ENCODE results near the gene BABAM2. TPM values are rescaled to one million over a fixed set of nuclear protein-coding genes. Genes with fewer than 3 reads are reported as not detected.

BABAM2 gene
- total and polyA plus RNA-seq, 9 of the 15 experiments (the other 6 are each of a cell fraction or from before 2014, with no cell fraction given): 10.9 to 37.4 (median 25.6) TPM

DNA sequence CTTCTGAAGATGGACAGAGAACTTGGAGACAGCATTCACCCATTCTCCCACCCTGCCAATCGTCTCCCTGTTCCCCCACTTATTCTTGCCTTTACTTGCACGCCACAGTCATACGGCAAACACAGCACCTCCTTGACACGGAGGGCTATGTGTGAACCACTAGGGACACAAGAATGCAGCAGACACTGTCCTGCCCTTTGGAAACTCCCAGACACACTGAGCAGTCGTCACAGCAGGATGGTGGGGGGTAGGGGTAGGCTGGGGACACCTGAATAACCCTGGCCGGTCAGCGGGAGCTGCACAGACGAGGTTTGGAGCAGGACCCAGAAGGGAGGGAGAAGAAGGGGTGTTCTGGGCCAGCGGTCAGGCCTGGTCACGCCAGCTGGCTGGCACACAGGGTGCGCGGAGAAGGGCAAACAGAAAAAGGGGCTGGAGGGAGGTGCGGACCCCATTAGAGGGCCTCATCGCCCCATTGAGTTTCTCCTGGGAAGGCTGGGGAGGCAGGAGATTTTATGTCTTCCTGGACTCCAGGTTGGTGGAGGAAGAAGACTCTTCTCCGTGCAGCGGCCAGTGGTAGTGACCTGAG is 462.2 kb downstream of the BABAM2 start:
- BruUV-seq (replicated peaks): no TSS peak
- Histone ChIP-seq H3K9ac (ENCODE audit: insufficient read depth in 1 of 2, low read depth in 2 of 2, low read length in 2 of 2) (peak overlapping the region in 1 of 2 experiments; percentile 65; a peak in 1 of 4 replicates), H3K27ac (ENCODE audit: extremely low read depth, low read depth, low read length) (no peak overlapping the region), H3K36me3 (ENCODE audit: control insufficient read depth, insufficient read depth, low read length) (no peaks in the 10 kb centered on the region), H3K4me2 (ENCODE audit: insufficient read depth, low read length) (no peak overlapping the region), H2AFZ (ENCODE audit: low read depth, low read length) (0 out of 2 replicates have a peak overlapping the region, but pooled peaks have one; percentile 18), H3K27me3 (ENCODE audit: control insufficient read depth in 2 of 2, insufficient read depth in 2 of 2, low read length in 2 of 2) (no peaks in the 10 kb centered on the region), H4K20me1 (replicated peaks; ENCODE audit: control insufficient read depth, insufficient read depth, low read length) (no peaks in the 10 kb centered on the region), H3K9me3 (replicated peaks; ENCODE audit: control insufficient read depth, insufficient read depth, low read depth, low read length) (no peaks in the 10 kb centered on the region), H3K79me2 (ENCODE audit: control insufficient read depth, insufficient read depth, low read length) (no peaks in the 10 kb centered on the region), H3K9me1 (ENCODE audit: control insufficient read depth, insufficient read depth, low read length) (no peaks in the 10 kb centered on the region), H3K4me3 (no peak overlapping the region), H3K4me1 (replicated peaks in 1 of 2; ENCODE audit: control insufficient read depth in 2 of 2, insufficient read depth in 2 of 2, low read length in 2 of 2) (peaks cover 23 to 56% of the 10 kb centered on the region in 2 experiments)
- intact Hi-C loops (cut with micrococcal nuclease): no loop called here
- ChIA-PET CTCF (ENCODE audit: low intra/inter-chr PET ratio) (interaction anchor here (0.7 kb wide), 1 partner anchor 193 kb away, joined by 3 read pairs; no protein-coding TSS in a partner anchor), POLR2A (interaction anchor here (1.0 kb wide), 1 partner anchor 19 kb away, joined by 3 read pairs; no protein-coding TSS in a partner anchor)
- in situ Hi-C loops (cut with MboI): no loop called here
- WGBS (ENCODE audit: insufficient coverage, low coverage, missing lambda C conversion rate): 72% methylated on average over 11 of the region's 16 CpGs
- no peak for TF ChIP-seq NR2F6 (CRISPR knock-in tag; IDR thresholded peaks at IDR 0.05)
- no peak for TF ChIP-seq RUNX1 (IDR thresholded peaks at IDR 0.05; ENCODE audit: low read depth)
- TF ChIP-seq MTF1 (CRISPR knock-in tag; IDR thresholded peaks at IDR 0.05; ENCODE audit: borderline replicate concordance): no peak
- no peak for TF ChIP-seq SMARCA4 (IDR thresholded peaks at IDR 0.05)
- TF ChIP-seq, protein P1, sequence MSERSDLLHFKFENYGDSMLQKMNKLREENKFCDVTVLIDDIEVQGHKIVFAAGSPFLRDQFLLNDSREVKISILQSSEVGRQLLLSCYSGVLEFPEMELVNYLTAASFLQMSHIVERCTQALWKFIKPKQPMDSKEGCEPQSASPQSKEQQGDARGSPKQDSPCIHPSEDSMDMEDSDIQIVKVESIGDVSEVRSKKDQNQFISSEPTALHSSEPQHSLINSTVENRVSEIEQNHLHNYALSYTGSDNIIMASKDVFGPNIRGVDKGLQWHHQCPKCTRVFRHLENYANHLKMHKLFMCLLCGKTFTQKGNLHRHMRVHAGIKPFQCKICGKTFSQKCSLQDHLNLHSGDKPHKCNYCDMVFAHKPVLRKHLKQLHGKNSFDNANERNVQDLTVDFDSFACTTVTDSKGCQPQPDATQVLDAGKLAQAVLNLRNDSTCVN (CRISPR knock-in tag; IDR thresholded peaks at IDR 0.05): no peak
- TF ChIP-seq ZNF217 (CRISPR knock-in tag; IDR thresholded peaks at IDR 0.05): no peak
- TF ChIP-seq LEF1 (IDR thresholded peaks at IDR 0.05): no peak
- TF ChIP-seq, protein P2, sequence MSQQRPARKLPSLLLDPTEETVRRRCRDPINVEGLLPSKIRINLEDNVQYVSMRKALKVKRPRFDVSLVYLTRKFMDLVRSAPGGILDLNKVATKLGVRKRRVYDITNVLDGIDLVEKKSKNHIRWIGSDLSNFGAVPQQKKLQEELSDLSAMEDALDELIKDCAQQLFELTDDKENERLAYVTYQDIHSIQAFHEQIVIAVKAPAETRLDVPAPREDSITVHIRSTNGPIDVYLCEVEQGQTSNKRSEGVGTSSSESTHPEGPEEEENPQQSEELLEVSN (IDR thresholded peaks at IDR 0.05; ENCODE audit: borderline replicate concordance in 1 of 2, extremely low read depth in 1 of 2, insufficient read depth in 1 of 2, insufficient read length in 1 of 2, low read depth in 1 of 2, low read length in 1 of 2, poor library complexity in 1 of 2, severe bottlenecking in 1 of 2): no peak
- TF ChIP-seq LCOR (CRISPR knock-in tag; IDR thresholded peaks at IDR 0.05): no peak
- TF ChIP-seq ZBTB1 (CRISPR knock-in tag; IDR thresholded peaks at IDR 0.05; ENCODE audit: borderline replicate concordance, low read depth): no peak
- TF ChIP-seq FOS (IDR thresholded peaks at IDR 0.05; ENCODE audit: extremely low read depth, insufficient read length): no peak
- TF ChIP-seq BCOR (IDR thresholded peaks at IDR 0.05): no peak
- TF ChIP-seq MEIS2 (IDR thresholded peaks at IDR 0.05; ENCODE audit: partially characterized antibody): no peak
- TF ChIP-seq TCF7 (IDR thresholded peaks at IDR 0.05; ENCODE audit: borderline replicate concordance): no peak
- TF ChIP-seq SMAD3 (CRISPR knock-in tag; conservative IDR thresholded peaks at IDR 0.05): no peak
- no peak for TF ChIP-seq BRCA1 (IDR thresholded peaks at IDR 0.05)
- no peak for TF ChIP-seq BRCA1 (CRISPR knock-in tag; IDR thresholded peaks at IDR 0.05)
- no peak for FAIRE-seq
- no peak for DNase-seq (ENCODE audit: extremely low read depth in 1 of 4, low spot score in 3 of 4)
- ATAC-seq: no peak
